ENCODE data around the gene CLIP2.

CLIP2 gene

GRCh38 chr7:74307738-74308505 lies 18.7 kb downstream of the CLIP2 start:
- Histone ChIP-seq H3K18ac (ENCODE audit: low read length) (peak overlapping the region; percentile 48), H3K4me2 (ENCODE audit: insufficient read depth, low read length, poor library complexity, severe bottlenecking) (no peak overlapping the region), H2BK120ac (ENCODE audit: low read depth, low read length) (peak overlapping the region; percentile 87), H3K23ac (ENCODE audit: low read depth, low read length, poor library complexity) (peak overlapping the region; percentile 65), H3K36me3 (replicated peaks in 1 of 2; ENCODE audit: control insufficient read depth in 2 of 2, insufficient read depth in 2 of 2, low read length in 2 of 2) (peaks cover 0 to 6% of the 10 kb centered on the region in 2 donors), H3K14ac (ENCODE audit: low read length) (no peak overlapping the region), H3K4ac (ENCODE audit: low read length) (no peak overlapping the region), H3K79me1 (ENCODE audit: low read depth, low read length) (peaks cover 12% of the 10 kb centered on the region), H4K8ac (ENCODE audit: low read depth, low read length) (no peak overlapping the region), H2AK5ac (ENCODE audit: low read depth, low read length) (peak overlapping the region; percentile 63), H3K4me3 (ENCODE audit: low read length in 2 of 2) (no peak overlapping the region), H3K27me3 (ENCODE audit: control insufficient read depth in 3 of 3, insufficient read depth in 3 of 3, low read depth in 1 of 3, low read length in 3 of 3) (no peaks in the 10 kb centered on the region), H3K27ac (replicated peaks; ENCODE audit: low read length) (no peak overlapping the region), H2BK12ac (ENCODE audit: low read length) (peak overlapping the region; percentile 73), H3K9ac (ENCODE audit: low read depth, low read length, poor library complexity) (no peak overlapping the region), H4K91ac (ENCODE audit: low read depth, low read length, poor library complexity) (no peak overlapping the region), H2BK5ac (ENCODE audit: low read length) (peak overlapping the region; percentile 19), H3K9me3 (replicated peaks in 1 of 2; ENCODE audit: control insufficient read depth in 2 of 2, insufficient read depth in 1 of 2, low read depth in 1 of 2, low read length in 2 of 2) (no peaks in the 10 kb centered on the region), H2BK15ac (ENCODE audit: low read length) (peak overlapping the region; percentile 30), H3K4me1 (ENCODE audit: control insufficient read depth in 2 of 2, insufficient read depth in 1 of 2, low read depth in 1 of 2, low read length in 2 of 2) (peaks cover 6 to 13% of the 10 kb centered on the region in 2 donors), H2AFZ (ENCODE audit: low read length) (no peak overlapping the region)
- DNase-seq (ENCODE audit: low spot score): no peak
- WGBS, 2 donors (ENCODE audit: extremely low coverage in 2 of 2, insufficient read length in 2 of 2, insufficient replicate concordance in 1 of 2): no CpG with 5 or more reads among the region's 10 CpGs

- no peak for DNase-seq (ENCODE audit: low spot score)
- no peak overlapping the region for H2BK120ac ChIP-seq (ENCODE audit: low read depth, low read length)
- H2BK5ac ChIP-seq (ENCODE audit: low read length): no peak overlapping the region
- no peaks in the 10 kb centered on the region for H3K9me3 ChIP-seq (replicated peaks in 1 of 2; ENCODE audit: control insufficient read depth in 2 of 2, insufficient read depth in 1 of 2, low read depth in 1 of 2, low read length in 2 of 2)
- H2BK12ac ChIP-seq (ENCODE audit: low read length): no peak overlapping the region
- no peak overlapping the region for H2BK15ac ChIP-seq (ENCODE audit: low read length)
- H3K4me1 ChIP-seq (ENCODE audit: control insufficient read depth in 2 of 2, insufficient read depth in 1 of 2, low read depth in 1 of 2, low read length in 2 of 2): peaks cover 6 to 13% of the 10 kb centered on the region in 2 donors
- H3K9ac ChIP-seq (ENCODE audit: low read depth, low read length, poor library complexity): no peak overlapping the region
- H2AK5ac ChIP-seq (ENCODE audit: low read depth, low read length): no peak overlapping the region
- no peaks in the 10 kb centered on the region for H3K27me3 ChIP-seq (ENCODE audit: control insufficient read depth in 3 of 3, insufficient read depth in 3 of 3, low read depth in 1 of 3, low read length in 3 of 3)
- H3K23ac ChIP-seq (ENCODE audit: low read depth, low read length, poor library complexity): no peak overlapping the region
- H3K36me3 ChIP-seq (replicated peaks in 1 of 2; ENCODE audit: control insufficient read depth in 2 of 2, insufficient read depth in 2 of 2, low read length in 2 of 2): peaks cover 0 to 6% of the 10 kb centered on the region in 2 donors
- H3K27ac ChIP-seq (replicated peaks; ENCODE audit: low read length): no peak overlapping the region
- no peak overlapping the region for H3K4me3 ChIP-seq (ENCODE audit: low read length in 2 of 2)
- H3K4me2 ChIP-seq (ENCODE audit: insufficient read depth, low read length, poor library complexity, severe bottlenecking): no peak overlapping the region
- H4K8ac ChIP-seq (ENCODE audit: low read depth, low read length): no peak overlapping the region
- no peak overlapping the region for H2AFZ ChIP-seq (ENCODE audit: low read length)
- no peak overlapping the region for H3K14ac ChIP-seq (ENCODE audit: low read length)
- H3K79me1 ChIP-seq (ENCODE audit: low read depth, low read length): peaks cover 8% of the 10 kb centered on the region
- H3K4ac ChIP-seq (ENCODE audit: low read length): no peak overlapping the region
- no peak overlapping the region for H4K91ac ChIP-seq (ENCODE audit: low read depth, low read length, poor library complexity)
- no CpG with 5 or more reads among the region's 6 CpGs for WGBS, 2 donors (ENCODE audit: extremely low coverage in 2 of 2, insufficient read length in 2 of 2, insufficient replicate concordance in 1 of 2)
- no peak overlapping the region for H3K18ac ChIP-seq (ENCODE audit: low read length)
These were observed 20.0 kb downstream of the CLIP2 start for GRCh38 chr7:74309181-74309580.

DNA sequence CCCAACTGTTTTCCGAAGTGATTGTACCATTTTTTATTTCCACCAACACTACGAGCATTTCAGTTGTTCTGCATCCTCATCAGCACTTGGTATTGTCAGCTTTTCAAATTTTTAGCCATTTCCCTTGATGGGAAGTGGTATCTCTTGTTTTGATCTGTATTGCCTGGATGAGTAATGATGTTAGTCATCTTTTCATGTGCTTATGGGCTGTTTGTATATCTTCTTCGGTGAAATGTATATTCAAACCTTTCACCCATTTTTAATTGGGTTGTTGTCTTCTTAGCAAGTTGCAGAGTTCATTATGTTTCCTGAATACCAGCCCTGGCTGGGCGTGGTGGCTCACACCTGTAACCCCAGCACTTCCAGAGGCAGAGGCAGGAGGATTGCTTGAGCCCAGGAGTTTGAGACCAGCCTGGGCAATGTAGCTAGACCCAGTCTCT lies 22.1 kb downstream of the CLIP2 start:
- Histone ChIP-seq H2BK5ac (ENCODE audit: low read length) (no peak overlapping the region), H2BK120ac (ENCODE audit: low read depth, low read length) (no peak overlapping the region)

GRCh38 chr7:74312418-74313028 lies 23.3 kb downstream of the CLIP2 start:
- WGBS, 2 donors (ENCODE audit: extremely low coverage in 2 of 2, insufficient read length in 2 of 2, insufficient replicate concordance in 1 of 2): no CpG with 5 or more reads among the region's 16 CpGs
- H2BK12ac ChIP-seq (ENCODE audit: low read length): no peak overlapping the region

More for the DNA sequence above, 22.1 kb downstream of the CLIP2 start:
- Histone ChIP-seq H3K9me3 (replicated peaks in 1 of 2; ENCODE audit: control insufficient read depth in 2 of 2, insufficient read depth in 1 of 2, low read depth in 1 of 2, low read length in 2 of 2) (no peaks in the 10 kb centered on the region), H2AFZ (ENCODE audit: low read length) (no peak overlapping the region), H3K36me3 (replicated peaks in 1 of 2; ENCODE audit: control insufficient read depth in 2 of 2, insufficient read depth in 2 of 2, low read length in 2 of 2) (peaks cover 0 to 6% of the 10 kb centered on the region in 2 donors), H3K14ac (ENCODE audit: low read length) (no peak overlapping the region), H3K4ac (ENCODE audit: low read length) (no peak overlapping the region), H4K91ac (ENCODE audit: low read depth, low read length, poor library complexity) (no peak overlapping the region), H4K8ac (ENCODE audit: low read depth, low read length) (no peak overlapping the region), H3K79me1 (ENCODE audit: low read depth, low read length) (peaks cover 4% of the 10 kb centered on the region), H2BK12ac (ENCODE audit: low read length) (no peak overlapping the region), H3K4me3 (ENCODE audit: low read length in 2 of 2) (no peak overlapping the region), H3K4me2 (ENCODE audit: insufficient read depth, low read length, poor library complexity, severe bottlenecking) (no peak overlapping the region), H2AK5ac (ENCODE audit: low read depth, low read length) (no peak overlapping the region), H3K27ac (replicated peaks; ENCODE audit: low read length) (no peak overlapping the region), H3K18ac (ENCODE audit: low read length) (no peak overlapping the region), H3K4me1 (ENCODE audit: control insufficient read depth in 2 of 2, insufficient read depth in 1 of 2, low read depth in 1 of 2, low read length in 2 of 2) (peaks cover 6 to 12% of the 10 kb centered on the region in 2 donors), H2BK15ac (ENCODE audit: low read length) (no peak overlapping the region), H3K23ac (ENCODE audit: low read depth, low read length, poor library complexity) (no peak overlapping the region), H3K9ac (ENCODE audit: low read depth, low read length, poor library complexity) (no peak overlapping the region), H3K27me3 (ENCODE audit: control insufficient read depth in 3 of 3, insufficient read depth in 3 of 3, low read depth in 1 of 3, low read length in 3 of 3) (no peaks in the 10 kb centered on the region)
- DNase-seq (ENCODE audit: low spot score): no peak
- WGBS, 2 donors (ENCODE audit: extremely low coverage in 2 of 2, insufficient read length in 2 of 2, insufficient replicate concordance in 1 of 2): no CpG with 5 or more reads among the region's 4 CpGs

More at GRCh38 chr7:74312418-74313028, 23.3 kb downstream of the CLIP2 start:
- no peak overlapping the region for H4K91ac ChIP-seq (ENCODE audit: low read depth, low read length, poor library complexity)
- no peak overlapping the region for H4K8ac ChIP-seq (ENCODE audit: low read depth, low read length)
- no peak overlapping the region for H2AK5ac ChIP-seq (ENCODE audit: low read depth, low read length)
- peaks cover 2% of the 10 kb centered on the region for H3K79me1 ChIP-seq (ENCODE audit: low read depth, low read length)
- H3K27ac ChIP-seq (replicated peaks; ENCODE audit: low read length): no peak overlapping the region
- H3K9me3 ChIP-seq (replicated peaks in 1 of 2; ENCODE audit: control insufficient read depth in 2 of 2, insufficient read depth in 1 of 2, low read depth in 1 of 2, low read length in 2 of 2): no peaks in the 10 kb centered on the region
- no peak overlapping the region for H3K9ac ChIP-seq (ENCODE audit: low read depth, low read length, poor library complexity)
- no peak overlapping the region for H3K23ac ChIP-seq (ENCODE audit: low read depth, low read length, poor library complexity)
- peaks cover under 1 to 13% of the 10 kb centered on the region in 2 donors for H3K36me3 ChIP-seq (replicated peaks in 1 of 2; ENCODE audit: control insufficient read depth in 2 of 2, insufficient read depth in 2 of 2, low read length in 2 of 2)
- no peak overlapping the region for H3K14ac ChIP-seq (ENCODE audit: low read length)
- no peak overlapping the region for H2BK5ac ChIP-seq (ENCODE audit: low read length)
- DNase-seq (ENCODE audit: low spot score): no peak
- H2BK15ac ChIP-seq (ENCODE audit: low read length): no peak overlapping the region
- H3K18ac ChIP-seq (ENCODE audit: low read length): no peak overlapping the region
- no peak overlapping the region for H3K4ac ChIP-seq (ENCODE audit: low read length)
- H2AFZ ChIP-seq (ENCODE audit: low read length): no peak overlapping the region
- no peak overlapping the region for H2BK120ac ChIP-seq (ENCODE audit: low read depth, low read length)
- no peak overlapping the region for H3K4me2 ChIP-seq (ENCODE audit: insufficient read depth, low read length, poor library complexity, severe bottlenecking)
- no peaks in the 10 kb centered on the region for H3K27me3 ChIP-seq (ENCODE audit: control insufficient read depth in 3 of 3, insufficient read depth in 3 of 3, low read depth in 1 of 3, low read length in 3 of 3)
- peaks cover 0 to 3% of the 10 kb centered on the region in 2 donors for H3K4me1 ChIP-seq (ENCODE audit: control insufficient read depth in 2 of 2, insufficient read depth in 1 of 2, low read depth in 1 of 2, low read length in 2 of 2)
- no peak overlapping the region for H3K4me3 ChIP-seq (ENCODE audit: low read length in 2 of 2)

All from neuronal stem cell (in vitro differentiated cells).